ENCODE data around the gene UFSP2. TPM values are rescaled to one million over a fixed set of nuclear protein-coding genes. Genes with fewer than 3 reads are reported as not detected.
"Not testable (repeated sequence)": the region's sequence is repeated elsewhere in the genome, so short reads cannot be mapped to it uniquely, and the experiment has no call there.

UFSP2 gene
- total RNA-seq, 3 donors from 2014 or later: 20.6 to 48.3 (median 37.9) TPM

DNA sequence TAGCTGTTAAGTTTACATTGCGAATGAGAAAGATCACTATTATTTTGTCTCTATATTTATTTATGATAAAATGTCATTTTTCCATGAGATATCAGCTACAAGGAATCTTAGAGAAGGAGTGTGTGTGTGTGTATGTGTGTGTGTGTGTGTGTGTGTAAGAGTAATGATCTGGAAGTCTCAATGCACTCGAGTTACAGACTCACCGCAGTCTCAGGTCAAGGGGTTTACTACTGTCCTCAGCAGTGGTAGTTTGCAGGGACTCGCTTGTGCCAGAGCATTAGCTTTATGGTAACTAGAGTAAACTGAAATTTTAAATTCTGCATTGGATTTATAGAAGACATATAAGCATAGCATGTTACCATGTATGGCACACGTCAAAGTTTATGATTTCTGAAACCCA is 60.9 kb downstream of the UFSP2 start:
- Histone ChIP-seq H3K9me3 (no peaks in the 10 kb centered on the region), H3K4me3 (no peak overlapping the region), H3K36me3 (no peaks in the 10 kb centered on the region), H3K4me1 (no peaks in the 10 kb centered on the region), H3K27ac (no peak overlapping the region), H3K27me3 (no peaks in the 10 kb centered on the region)
- DNase-seq (ENCODE audit: low spot score in 2 of 2): no peak
- TF ChIP-seq POLR2AphosphoS5 (IDR thresholded peaks at IDR 0.05): no peak
- no peak for TF ChIP-seq CTCF (IDR thresholded peaks at IDR 0.05)
- TF ChIP-seq POLR2A (IDR thresholded peaks at IDR 0.05): no peak
- intact Hi-C loops (cut with DNase I; ENCODE audit: low total_unique reads): no loop called here

GRCh38 chr4:185363251-185363650 is 62.5 kb downstream of the UFSP2 start:
- no peak for DNase-seq (ENCODE audit: low spot score in 2 of 2)
- Histone ChIP-seq H3K4me1 (no peaks in the 10 kb centered on the region), H3K27ac (no peak overlapping the region), H3K9me3 (no peaks in the 10 kb centered on the region), H3K4me3 (no peak overlapping the region), H3K27me3 (no peaks in the 10 kb centered on the region), H3K36me3 (no peaks in the 10 kb centered on the region)
- intact Hi-C loops (cut with DNase I; ENCODE audit: low total_unique reads): no loop called here
- TF ChIP-seq POLR2AphosphoS5 (IDR thresholded peaks at IDR 0.05) (no peak), CTCF (IDR thresholded peaks at IDR 0.05) (no peak), POLR2A (IDR thresholded peaks at IDR 0.05) (no peak)

- H3K4me3 ChIP-seq; H3K27me3 ChIP-seq; DNase-seq (ENCODE audit: low spot score in 2 of 2); H3K27ac ChIP-seq; intact Hi-C loops (cut with DNase I; ENCODE audit: low total_unique reads); H3K9me3 ChIP-seq; H3K36me3 ChIP-seq; H3K4me1 ChIP-seq: not testable (repeated sequence)
Measured at GRCh38 chr4:185362570-185362969, 63.2 kb downstream of the UFSP2 start.

GRCh38 chr4:185361872-185362271 is 63.9 kb downstream of the UFSP2 start:
- H3K4me3 ChIP-seq: no peak overlapping the region
- intact Hi-C loops (cut with DNase I; ENCODE audit: low total_unique reads): no loop called here
- H3K4me1 ChIP-seq: no peaks in the 10 kb centered on the region
- no peaks in the 10 kb centered on the region for H3K9me3 ChIP-seq
- H3K36me3 ChIP-seq: no peaks in the 10 kb centered on the region
- DNase-seq (ENCODE audit: low spot score in 2 of 2): no peak
- no peaks in the 10 kb centered on the region for H3K27me3 ChIP-seq
- no peak for TF ChIP-seq CTCF (IDR thresholded peaks at IDR 0.05)
- TF ChIP-seq POLR2AphosphoS5 (IDR thresholded peaks at IDR 0.05): no peak
- TF ChIP-seq POLR2A (IDR thresholded peaks at IDR 0.05): no peak
- H3K27ac ChIP-seq: no peak overlapping the region

GRCh38 chr4:185359767-185360446 is 65.9 kb downstream of the UFSP2 start:
- H3K27ac ChIP-seq: no peak overlapping the region
- no peaks in the 10 kb centered on the region for H3K36me3 ChIP-seq
- H3K4me1 ChIP-seq: no peaks in the 10 kb centered on the region

More at GRCh38 chr4:185359767-185360446, 65.9 kb downstream of the UFSP2 start:
- no peak for DNase-seq (ENCODE audit: low spot score in 2 of 2)
- no peak overlapping the region for H3K4me3 ChIP-seq
- H3K9me3 ChIP-seq: no peaks in the 10 kb centered on the region
- intact Hi-C loops (cut with DNase I; ENCODE audit: low total_unique reads): no loop called here
- TF ChIP-seq POLR2AphosphoS5 (IDR thresholded peaks at IDR 0.05) (no peak), POLR2A (IDR thresholded peaks at IDR 0.05) (no peak), CTCF (IDR thresholded peaks at IDR 0.05) (no peak)
- H3K27me3 ChIP-seq: no peaks in the 10 kb centered on the region

All from breast epithelium (tissue), 4 donors.